Measurements from ENCODE around the gene NCR3LG1.
"Not testable (repeated sequence)": the region's sequence is repeated elsewhere in the genome, so short reads cannot be mapped to it uniquely, and the experiment has no call there.

Gene NCR3LG1

DNA sequence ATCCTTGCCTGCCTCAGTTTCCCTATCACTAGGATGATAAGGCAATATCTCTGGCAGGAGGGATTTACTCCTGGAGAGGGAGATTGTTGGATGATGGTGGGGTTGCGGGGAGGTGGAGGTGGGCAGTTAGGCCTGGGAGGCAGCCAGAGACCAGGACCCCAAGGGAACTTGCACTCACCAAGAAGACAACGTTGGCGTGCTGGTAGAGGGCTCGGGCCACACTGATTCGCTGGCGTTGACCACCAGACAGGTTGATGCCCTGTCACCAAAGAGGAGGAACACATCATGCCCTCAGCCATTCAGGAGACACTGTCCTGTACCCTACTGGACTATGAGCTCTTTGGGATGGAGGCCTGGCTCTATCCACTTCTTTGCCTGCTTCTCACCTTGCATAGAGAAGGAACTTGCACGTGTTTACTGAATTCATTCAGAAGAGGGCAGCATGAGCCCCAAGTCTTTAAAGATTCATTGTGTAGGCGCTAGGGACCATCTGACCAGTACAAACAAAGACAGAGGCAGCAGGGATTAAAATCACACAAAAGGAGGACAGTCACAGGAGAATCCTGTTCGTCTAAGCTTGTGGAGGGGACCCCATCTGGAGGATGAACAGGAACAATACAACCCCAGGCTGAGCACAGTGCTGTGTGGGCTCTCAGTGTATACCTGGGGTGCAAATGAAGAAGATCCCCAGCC lies 61.0 kb downstream of the NCR3LG1 start:
- DNase-seq (ENCODE audit: low read depth in 2 of 2), result no peak

DNA sequence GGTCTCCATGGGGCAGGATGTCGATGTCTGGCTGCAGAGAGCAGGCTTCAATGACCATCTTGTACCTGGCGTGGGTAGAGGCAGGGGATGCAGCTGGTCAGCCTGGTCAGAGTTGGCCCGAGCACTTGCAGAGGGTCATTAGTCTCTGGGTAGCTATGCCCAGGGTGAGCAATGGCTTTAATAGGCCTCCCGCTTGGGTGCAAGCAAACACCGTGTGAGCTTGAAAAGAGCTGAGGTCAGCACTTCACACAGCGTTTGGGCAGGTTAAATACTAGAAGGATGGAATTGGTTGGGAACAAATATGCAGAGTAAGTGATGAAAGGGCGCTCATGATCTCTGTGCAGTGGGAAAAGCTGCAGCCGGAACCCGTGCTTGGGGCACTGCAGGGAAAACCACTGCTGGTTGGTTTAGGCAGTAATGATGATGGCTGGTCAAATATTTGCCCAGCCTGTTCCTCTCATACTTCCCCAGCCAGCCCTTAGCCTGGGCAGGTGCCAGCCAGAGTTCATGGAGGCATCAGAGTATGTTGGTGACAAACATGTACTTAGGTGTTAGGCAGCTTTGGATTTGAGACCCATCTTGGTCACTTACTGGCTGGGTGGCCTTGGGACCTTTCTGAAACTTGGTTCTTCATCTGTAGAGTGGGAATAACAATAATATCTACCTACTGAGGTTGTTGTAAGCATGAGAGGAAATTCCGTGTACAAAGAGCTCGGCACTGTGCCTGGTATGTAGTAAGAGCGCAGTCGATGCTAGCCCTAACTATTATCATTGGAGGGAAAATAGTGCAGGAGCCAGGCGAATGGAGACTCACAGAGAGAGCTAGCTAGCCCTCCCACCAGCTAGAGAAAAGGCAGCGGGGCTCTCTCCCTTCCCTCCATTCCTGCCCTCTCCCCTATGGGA lies 62.1 kb downstream of the NCR3LG1 start:
- no peak for DNase-seq (ENCODE audit: low read depth in 2 of 2)

DNA sequence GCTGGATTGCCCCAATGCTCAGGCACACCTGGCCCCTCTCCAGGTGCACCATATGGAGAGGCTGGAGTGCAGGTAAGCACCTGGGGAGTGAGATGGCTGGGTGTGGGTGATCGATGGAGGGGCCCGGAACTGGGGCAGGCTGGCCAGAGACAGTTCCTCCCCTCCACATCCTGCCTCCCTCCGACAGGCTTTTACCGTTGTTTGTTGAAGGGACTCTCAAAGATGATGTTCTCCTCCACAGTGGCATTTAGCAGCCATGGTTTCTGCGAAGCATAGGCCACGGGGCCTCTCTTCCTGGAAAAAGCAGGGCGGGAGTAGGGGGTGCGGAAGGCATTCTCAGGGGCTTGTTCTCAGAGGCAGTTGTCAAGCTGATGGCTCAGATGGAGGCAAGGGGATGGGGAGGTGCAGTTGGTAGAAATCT lies 62.7 kb downstream of the NCR3LG1 start:
- DNase-seq (ENCODE audit: low read depth in 2 of 2), result no peak

DNA sequence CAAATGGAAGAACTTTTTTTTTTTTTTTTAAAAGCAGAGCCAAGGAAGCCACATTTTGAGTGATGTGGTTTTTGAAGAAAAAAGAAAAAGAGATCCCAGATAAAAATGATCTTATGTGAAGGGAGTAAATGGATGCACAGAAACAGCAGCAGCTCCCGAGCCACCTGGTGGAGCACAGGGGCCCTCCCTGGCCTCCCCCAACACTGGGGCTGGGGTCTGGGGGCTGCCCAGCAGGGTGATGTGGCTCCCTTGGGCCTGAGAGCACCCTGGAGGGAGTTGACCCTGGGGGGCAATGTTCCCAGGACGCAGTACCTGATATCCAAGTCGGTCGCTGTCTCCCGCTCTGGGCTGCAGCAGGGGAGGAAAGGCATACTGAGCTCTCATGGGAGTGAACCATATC lies 63.4 kb downstream of the NCR3LG1 start:
- no peak for DNase-seq (ENCODE audit: low read depth in 2 of 2)

DNA sequence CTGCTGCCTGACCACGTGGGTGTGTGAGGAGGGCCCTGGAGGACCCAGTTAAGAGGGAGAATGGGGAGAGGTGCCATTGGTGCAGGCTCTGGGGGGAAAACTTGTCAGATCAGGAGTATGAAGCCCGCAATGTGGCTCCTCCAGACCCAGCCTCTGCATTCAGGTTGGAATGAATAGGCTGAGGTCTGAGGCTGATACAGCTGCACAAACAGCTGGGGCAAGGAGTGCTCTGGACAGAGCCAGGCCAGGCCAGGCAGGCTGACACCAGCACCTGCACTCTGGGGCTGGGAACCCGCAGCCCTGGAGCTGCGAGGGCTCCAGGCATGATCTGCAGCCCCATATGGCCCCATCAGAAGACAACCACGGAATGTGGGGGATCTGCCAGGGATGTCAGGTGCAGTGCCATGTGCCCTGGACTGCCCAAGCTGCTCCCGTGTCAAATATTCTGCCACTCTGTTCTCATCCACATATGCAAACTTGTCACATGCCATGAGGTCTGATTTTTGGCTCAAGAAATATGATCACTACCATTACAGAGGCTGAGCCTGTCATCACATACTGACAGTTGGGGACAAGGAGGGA lies 64.0 kb downstream of the NCR3LG1 start:
- DNase-seq (ENCODE audit: low read depth in 2 of 2), result no peak

DNA sequence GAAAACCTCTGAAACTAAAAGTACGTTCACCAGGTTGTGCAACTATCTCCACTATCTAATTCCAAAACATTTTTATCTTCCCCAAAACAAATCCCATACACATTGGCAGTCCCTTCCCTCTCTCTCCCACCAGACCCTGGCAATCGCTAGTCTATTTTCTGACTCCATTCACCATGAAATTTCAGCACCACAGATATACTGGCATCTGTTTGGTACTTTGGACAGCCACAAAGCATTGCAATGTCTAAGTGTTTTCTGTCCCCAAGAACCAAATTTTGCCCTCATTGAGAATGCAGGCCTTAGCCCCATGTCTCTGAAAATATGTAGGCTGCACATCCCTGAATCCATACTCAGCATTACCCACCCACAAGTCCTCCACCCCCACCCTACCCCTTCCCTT lies 64.9 kb downstream of the NCR3LG1 start:
- DNase-seq (ENCODE audit: low read depth in 2 of 2), result no peak

DNA sequence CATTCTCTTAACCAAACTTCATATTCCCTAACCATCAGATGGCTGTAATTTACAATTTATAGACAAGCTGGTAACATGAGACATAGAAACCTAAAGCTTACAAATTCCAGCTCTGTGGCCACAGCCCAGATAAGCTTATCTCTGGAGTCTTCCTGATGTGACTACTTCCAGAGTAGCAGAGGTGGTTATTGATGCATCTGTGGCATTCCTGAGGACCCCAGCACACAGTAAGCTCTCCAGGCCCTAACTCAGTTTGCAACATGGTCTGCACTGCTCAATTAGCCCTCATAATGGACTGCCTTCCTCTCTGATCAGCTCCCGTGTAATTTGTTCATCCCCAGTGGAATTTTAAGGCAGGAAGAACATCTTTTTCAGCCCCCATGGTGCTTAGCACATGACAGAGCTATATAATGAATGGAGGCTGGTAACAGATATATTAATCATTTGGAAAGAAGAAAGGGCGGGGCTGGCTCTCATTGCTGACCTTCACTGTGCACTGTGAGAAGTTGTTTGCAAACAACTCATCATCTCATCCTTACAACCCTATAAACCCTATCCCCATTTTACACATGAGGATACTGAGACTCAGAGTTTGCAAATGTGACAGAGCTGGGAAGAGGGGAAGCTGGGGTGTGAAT lies 67.0 kb downstream of the NCR3LG1 start:
- no peak for DNase-seq (ENCODE audit: low read depth in 2 of 2)

DNA sequence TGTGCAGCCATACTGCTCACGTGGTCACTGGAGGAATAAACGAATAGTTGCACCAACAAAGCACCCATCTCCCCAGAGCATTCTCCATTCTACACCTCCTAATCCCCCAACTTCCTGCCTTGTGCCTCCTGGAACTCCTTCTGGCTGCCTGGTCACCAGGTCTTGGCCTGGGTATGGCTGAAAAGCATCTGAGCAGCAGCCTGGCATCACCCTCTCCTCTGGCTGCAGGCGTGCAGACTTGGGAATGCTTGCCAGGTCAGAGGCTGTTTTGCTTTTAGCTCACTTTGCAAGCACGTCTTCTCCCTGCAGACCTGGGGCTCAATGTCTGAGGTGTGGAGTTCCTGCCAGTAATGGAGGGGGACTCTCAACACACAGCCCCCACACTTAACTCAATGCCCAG lies 70.2 kb downstream of the NCR3LG1 start:
- no peak for DNase-seq (ENCODE audit: low read depth in 2 of 2)

DNA sequence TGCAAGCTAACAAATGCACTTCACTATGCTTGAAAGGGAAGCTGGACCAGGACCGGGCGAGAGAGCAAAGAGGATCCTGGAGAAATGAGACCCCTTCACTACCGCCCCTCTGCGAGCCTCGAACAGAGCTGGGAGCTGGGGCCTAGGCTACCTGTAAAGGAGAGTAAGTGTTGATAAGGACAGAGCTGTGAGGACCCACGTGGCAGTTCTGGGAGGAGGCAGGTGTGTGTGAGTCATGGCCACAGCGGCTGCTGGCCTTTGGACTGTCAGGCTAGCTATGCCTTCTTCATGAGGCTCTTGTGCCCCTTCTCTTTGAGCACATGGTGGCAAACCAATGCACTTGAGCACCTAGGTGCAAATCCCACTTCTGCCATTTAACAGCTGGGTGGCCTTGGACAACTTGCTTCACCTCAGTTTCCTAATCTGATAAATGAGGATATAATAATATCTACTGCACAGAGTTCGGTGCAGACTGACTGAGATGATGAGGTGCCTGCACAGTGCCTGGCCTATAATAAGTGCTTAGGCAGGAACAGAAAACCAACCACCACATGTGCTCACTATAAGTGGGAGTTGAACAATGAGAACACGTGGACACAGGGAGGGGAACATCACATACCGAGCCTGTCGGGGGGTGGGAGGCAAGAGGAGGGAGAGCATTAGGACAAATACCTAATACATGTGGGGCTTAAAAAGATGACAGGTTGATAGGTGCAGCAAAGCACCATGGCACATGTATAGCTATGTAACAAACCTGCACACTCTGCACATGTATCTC lies 72.1 kb downstream of the NCR3LG1 start:
- no peak for DNase-seq (ENCODE audit: low read depth in 2 of 2)

DNA sequence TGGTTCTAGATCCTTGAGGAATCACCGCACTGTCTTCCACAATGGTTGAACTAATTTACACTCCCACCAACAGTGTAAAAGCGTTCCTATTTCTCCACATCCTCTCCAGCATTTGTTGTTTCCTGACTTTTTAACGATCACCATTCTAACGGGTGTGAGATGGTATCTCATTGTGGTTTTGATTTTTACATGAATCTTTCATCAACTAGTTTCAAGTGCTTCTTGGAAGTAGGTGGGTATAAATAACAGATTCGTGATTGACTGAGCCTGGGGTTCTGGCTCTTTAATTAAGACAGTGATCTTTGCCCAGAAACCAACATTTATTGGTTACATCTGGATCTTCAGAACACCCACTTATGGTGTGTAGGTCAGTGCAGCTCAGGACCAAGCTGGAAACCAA lies 74.6 kb downstream of the NCR3LG1 start:
- not testable (repeated sequence) for DNase-seq (ENCODE audit: low read depth in 2 of 2)

All from fibroblast of skin of left biceps (primary cell).